ENCODE data around the gene KRTAP10-6. TPM values are rescaled to one million over a fixed set of nuclear protein-coding genes. Genes with fewer than 3 reads are reported as not detected.

The KRTAP10-6 gene
- total RNA-seq, 4 donors from 2014 or later, result not detected

DNA sequence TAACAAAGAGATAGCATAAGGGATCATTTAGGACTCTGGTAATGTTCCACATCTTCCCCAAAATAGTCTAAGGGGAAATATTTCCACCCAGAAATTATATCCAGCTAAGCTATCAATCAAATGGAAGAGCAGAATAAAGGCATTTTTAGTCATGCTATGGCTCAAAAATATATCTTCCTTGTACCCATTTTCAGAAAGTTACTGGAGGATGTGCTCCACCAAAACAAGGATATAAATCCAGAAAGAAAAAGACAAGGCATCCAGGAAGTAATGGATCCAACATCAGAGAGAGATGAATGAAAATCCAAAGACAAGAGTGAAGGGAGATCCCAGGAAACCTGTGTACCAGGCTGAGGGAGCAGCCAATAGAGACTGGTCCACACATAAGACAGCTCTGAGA lies 16.9 kb upstream of the KRTAP10-6 start:
- no peaks in the 10 kb centered on the region for H3K27me3 ChIP-seq
- DNase-seq, result no peak
- no peaks in the 10 kb centered on the region for H3K9me3 ChIP-seq
- no peaks in the 10 kb centered on the region for H3K4me1 ChIP-seq
- H3K4me3 ChIP-seq (replicated peaks in 1 of 3), result no peak overlapping the region
- H3K27ac ChIP-seq, result no peak overlapping the region
- TF ChIP-seq, protein P1, sequence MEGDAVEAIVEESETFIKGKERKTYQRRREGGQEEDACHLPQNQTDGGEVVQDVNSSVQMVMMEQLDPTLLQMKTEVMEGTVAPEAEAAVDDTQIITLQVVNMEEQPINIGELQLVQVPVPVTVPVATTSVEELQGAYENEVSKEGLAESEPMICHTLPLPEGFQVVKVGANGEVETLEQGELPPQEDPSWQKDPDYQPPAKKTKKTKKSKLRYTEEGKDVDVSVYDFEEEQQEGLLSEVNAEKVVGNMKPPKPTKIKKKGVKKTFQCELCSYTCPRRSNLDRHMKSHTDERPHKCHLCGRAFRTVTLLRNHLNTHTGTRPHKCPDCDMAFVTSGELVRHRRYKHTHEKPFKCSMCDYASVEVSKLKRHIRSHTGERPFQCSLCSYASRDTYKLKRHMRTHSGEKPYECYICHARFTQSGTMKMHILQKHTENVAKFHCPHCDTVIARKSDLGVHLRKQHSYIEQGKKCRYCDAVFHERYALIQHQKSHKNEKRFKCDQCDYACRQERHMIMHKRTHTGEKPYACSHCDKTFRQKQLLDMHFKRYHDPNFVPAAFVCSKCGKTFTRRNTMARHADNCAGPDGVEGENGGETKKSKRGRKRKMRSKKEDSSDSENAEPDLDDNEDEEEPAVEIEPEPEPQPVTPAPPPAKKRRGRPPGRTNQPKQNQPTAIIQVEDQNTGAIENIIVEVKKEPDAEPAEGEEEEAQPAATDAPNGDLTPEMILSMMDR (IDR thresholded peaks at IDR 0.05), result no peak
- no peak for TF ChIP-seq POLR2A (IDR thresholded peaks at IDR 0.05)
- intact Hi-C loops (cut with DNase I), result no loop called here
- H3K36me3 ChIP-seq, result no peaks in the 10 kb centered on the region

GRCh38 chr21:44606495-44606894 lies 14.2 kb upstream of the KRTAP10-6 start:
- intact Hi-C loops (cut with DNase I), result no loop called here
- Histone ChIP-seq H3K9me3 (no peaks in the 10 kb centered on the region), H3K27ac (no peak overlapping the region), H3K4me3 (replicated peaks in 1 of 3) (no peak overlapping the region), H3K27me3 (no peaks in the 10 kb centered on the region), H3K4me1 (no peaks in the 10 kb centered on the region), H3K36me3 (no peaks in the 10 kb centered on the region)
- TF ChIP-seq, protein P1 (IDR thresholded peaks at IDR 0.05), result no peak
- no peak for DNase-seq
- WGBS, 2 donors, result 79 to 83% methylated on average over 4 of the region's 4 CpGs

DNA sequence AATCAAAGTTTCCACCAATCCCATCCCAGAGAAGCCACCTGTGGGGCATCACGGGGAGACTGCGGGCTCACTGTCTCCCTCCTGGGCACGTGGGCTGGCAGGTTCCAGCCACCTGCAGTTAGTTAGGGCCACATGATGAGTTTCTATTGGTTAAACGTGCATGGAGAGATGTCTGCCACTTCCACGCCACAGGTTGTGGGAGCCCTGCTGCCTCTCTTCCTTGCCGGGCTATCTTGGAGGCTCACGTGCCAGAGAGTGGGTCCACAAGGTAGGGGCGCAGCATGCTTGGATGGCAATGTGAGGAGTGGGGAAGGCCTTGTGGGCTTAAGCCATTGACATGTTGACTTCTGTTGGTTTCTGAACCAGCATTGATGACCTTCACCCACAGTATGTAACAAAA lies 11.6 kb upstream of the KRTAP10-6 start:
- no peak overlapping the region for H3K4me3 ChIP-seq (replicated peaks in 1 of 3)
- TF ChIP-seq, protein P1 (IDR thresholded peaks at IDR 0.05), result no peak
- no peak for TF ChIP-seq POLR2A (IDR thresholded peaks at IDR 0.05)
- intact Hi-C loops (cut with DNase I), result no loop called here
- no peaks in the 10 kb centered on the region for H3K4me1 ChIP-seq
- no peaks in the 10 kb centered on the region for H3K27me3 ChIP-seq
- H3K9me3 ChIP-seq, result no peaks in the 10 kb centered on the region
- 88 to 96% methylated on average over 8 of the region's 8 CpGs for WGBS, 2 donors
- no peak overlapping the region for H3K27ac ChIP-seq
- no peaks in the 10 kb centered on the region for H3K36me3 ChIP-seq
- no peak for DNase-seq

GRCh38 chr21:44603109-44603875 lies 11.0 kb upstream of the KRTAP10-6 start:
- no peak overlapping the region for H3K27ac ChIP-seq
- 56 to 61% methylated on average over 15 to 17 of the region's 17 CpGs for WGBS, 2 donors
- H3K4me1 ChIP-seq, result no peaks in the 10 kb centered on the region
- TF ChIP-seq, protein P1 (IDR thresholded peaks at IDR 0.05), result no peak
- TF ChIP-seq POLR2A (IDR thresholded peaks at IDR 0.05), result no peak
- H3K9me3 ChIP-seq, result no peaks in the 10 kb centered on the region
- intact Hi-C loops (cut with DNase I), result no loop called here
- no peak overlapping the region for H3K4me3 ChIP-seq (replicated peaks in 1 of 3)
- H3K27me3 ChIP-seq, result no peaks in the 10 kb centered on the region
- H3K36me3 ChIP-seq, result no peaks in the 10 kb centered on the region
- no peak for DNase-seq

GRCh38 chr21:44602463-44602850 lies 10.2 kb upstream of the KRTAP10-6 start:
- Histone ChIP-seq H3K9me3 (no peaks in the 10 kb centered on the region), H3K4me3 (replicated peaks in 1 of 3) (no peak overlapping the region), H3K36me3 (no peaks in the 10 kb centered on the region), H3K27me3 (no peaks in the 10 kb centered on the region), H3K4me1 (no peaks in the 10 kb centered on the region), H3K27ac (no peak overlapping the region)
- WGBS, 2 donors, result 65 to 92% methylated on average over 4 to 15 of the region's 21 CpGs
- no peak for DNase-seq
- TF ChIP-seq POLR2A (IDR thresholded peaks at IDR 0.05), result no peak
- TF ChIP-seq, protein P1 (IDR thresholded peaks at IDR 0.05), result no peak
- intact Hi-C loops (cut with DNase I), result no loop called here
